CD14-positive monocyte (primary cell): Measurements from ENCODE around the gene LARP6. TPM values are rescaled to one million over a fixed set of nuclear protein-coding genes. Genes with fewer than 3 reads are reported as not detected.

Source experiments
- DNase-seq, 3 donors: peaks; one replicate each; pipeline ENCODE4 v3.0.0-alpha.2; 2011 to 2022
- H2AFZ ChIP-seq: 2 replicates; pipeline ENCODE4 v1.6.0; 2012; ENCODE audit warnings: mild to moderate bottlenecking, low read depth, low read length, inconsistent platforms; ENCODE audit not compliant: insufficient read depth, poor library complexity, severe bottlenecking
- H3K27ac ChIP-seq, 2 donors: 1 replicate in 1 of 2; 2 replicates in 1 of 2; pipeline ENCODE4 v1.5.1; 2012 to 2013; ENCODE audit warnings: low read length in 2 of 2, control low read depth in 1 of 2, inconsistent platforms in 1 of 2, low read depth in 1 of 2, mild to moderate bottlenecking in 1 of 2
- H3K27me3 ChIP-seq, 2 donors: one replicate each; pipeline versions ENCODE4 v1.6.0 to v1.6.1; 2011 to 2013; ENCODE audit warnings: low read length in 2 of 2; ENCODE audit not compliant: control insufficient read depth in 2 of 2, insufficient read depth in 2 of 2
- H3K36me3 ChIP-seq, 2 donors: replicated peaks in 1 of 2; 1 replicate in 1 of 2; 2 replicates in 1 of 2; pipeline versions ENCODE4 v1.5.1 to v1.6.1; 2012 to 2013; ENCODE audit warnings: low read length in 2 of 2, control low read depth in 1 of 2, inconsistent platforms in 1 of 2, mild to moderate bottlenecking in 1 of 2; ENCODE audit not compliant: insufficient read depth in 2 of 2, control insufficient read depth in 1 of 2
- H3K4me1 ChIP-seq, 2 donors: 1 replicate in 1 of 2; 2 replicates in 1 of 2; pipeline versions ENCODE4 v1.5.1 to v1.6.1; 2012 to 2013; ENCODE audit warnings: low read length in 2 of 2, control low read depth in 1 of 2, inconsistent platforms in 1 of 2, mild to moderate bottlenecking in 1 of 2, moderate library complexity in 1 of 2; ENCODE audit not compliant: insufficient read depth in 2 of 2, control insufficient read depth in 1 of 2
- H3K4me2 ChIP-seq: replicated peaks from 2 replicates; pipeline ENCODE3; 2012; ENCODE audit warnings: low read length, moderate library complexity, mild to moderate bottlenecking; ENCODE audit not compliant: poor library complexity, severe bottlenecking; ENCODE audit errors: extremely low read depth
- H3K4me3 ChIP-seq, 3 experiments: fragments of 200-600 bp in 1 of 3; sonication (generic) in 1 of 3; replicated peaks in 1 of 3; 1 replicate in 2 of 3; 2 replicates in 1 of 3; pipeline ENCODE4 v1.5.1; 2011 to 2013; ENCODE audit warnings: low read length in 3 of 3, mild to moderate bottlenecking in 3 of 3, control low read depth in 2 of 3, low read depth in 2 of 3, inconsistent platforms in 1 of 3, moderate library complexity in 1 of 3
- H3K79me2 ChIP-seq: 2 replicates; pipeline ENCODE4 v1.6.0; 2012; ENCODE audit warnings: mild to moderate bottlenecking, control low read depth, inconsistent platforms, low read length, moderate library complexity; ENCODE audit not compliant: insufficient read depth
- H3K9ac ChIP-seq: 2 replicates; pipeline ENCODE4 v1.6.0; 2017; ENCODE audit warnings: low read length, mild to moderate bottlenecking; ENCODE audit not compliant: insufficient read depth, poor library complexity, severe bottlenecking
- H3K9me3 ChIP-seq, 2 donors: replicated peaks in 1 of 2; 1 replicate in 1 of 2; 2 replicates in 1 of 2; pipeline versions ENCODE4 v1.5.1 to v1.6.1; 2012 to 2013; ENCODE audit warnings: low read length in 2 of 2, control low read depth in 1 of 2; ENCODE audit not compliant: control insufficient read depth in 1 of 2, insufficient read depth in 1 of 2
- H4K20me1 ChIP-seq: 2 replicates; pipeline ENCODE4 v1.6.0; 2012; ENCODE audit warnings: mild to moderate bottlenecking, low read length, control low read depth, moderate library complexity; ENCODE audit not compliant: insufficient read depth
- H3K27ac Mint-ChIP-seq, 7 donors: one replicate each; pipeline ENCODE4 v1.8.0; 2020; ENCODE audit warnings: mild to moderate bottlenecking in 7 of 7, mixed read lengths in 7 of 7, moderate library complexity in 6 of 7, inconsistent platforms in 2 of 7
- H3K27me3 Mint-ChIP-seq, 3 donors: one replicate each; pipeline ENCODE4 v1.8.0; 2021 to 2022; ENCODE audit warnings: low read depth in 3 of 3, mild to moderate bottlenecking in 3 of 3, mixed read lengths in 3 of 3, moderate library complexity in 3 of 3, inconsistent platforms in 1 of 3
- H3K36me3 Mint-ChIP-seq, 2 donors: one replicate each; pipeline ENCODE4 v1.8.0; 2020; ENCODE audit warnings: mixed read lengths in 2 of 2, inconsistent platforms in 1 of 2, mild to moderate bottlenecking in 1 of 2
- H3K4me1 Mint-ChIP-seq: one replicate; pipeline ENCODE4 v1.8.0; 2020; ENCODE audit warnings: mild to moderate bottlenecking, mixed read lengths
- H3K4me3 Mint-ChIP-seq, 2 donors: one replicate each; pipeline ENCODE4 v1.8.0; 2020; ENCODE audit warnings: mild to moderate bottlenecking in 2 of 2, mixed read lengths in 2 of 2, moderate library complexity in 1 of 2
- H3K9me3 Mint-ChIP-seq, 7 donors: one replicate each; pipeline ENCODE4 v1.8.0; 2020 to 2022; ENCODE audit warnings: mixed read lengths in 7 of 7, mild to moderate bottlenecking in 6 of 7, moderate library complexity in 6 of 7, inconsistent platforms in 2 of 7
- WGBS: methylation state at CpG from one replicate; pipeline ENCODE4 v1.1.5; 2013; ENCODE audit warnings: missing lambda C conversion rate; ENCODE audit not compliant: insufficient coverage; 5-methylcytosine and 5-hydroxymethylcytosine counted together
- intact Hi-C, 2 donors: fragments of 100-400 bp; cut with micrococcal nuclease; formaldehyde crosslinking; loops; one replicate each; pipeline versions ENCODE4 v1.15.0 to v1.15.1; 2023
- polyA plus RNA-seq, 3 donors: library from polyadenylated mRNA; depleted of rRNA in 1 of 3; unstranded in 2 of 3; stranded (reverse) in 1 of 3; fragments of 300-500 nt in 2 of 3; fragments of >200 nt in 1 of 3; fragmentation: Illumina TruSeq in 2 of 3; gene quantifications; 1 replicate in 2 of 3; 2 replicates in 1 of 3; pipeline ENCODE4 v1.2.3, GENCODE V29; 2012 to 2021
- TF ChIP-seq, protein P1 (sequence below): fragments of 200-600 bp; IDR thresholded peaks from one replicate; pipeline ENCODE4 v1.8.0; 2022; ENCODE audit warnings: antibody characterized with exemption, mild to moderate bottlenecking

The LARP6 gene
- polyA plus RNA-seq, 3 donors = not detected

DNA sequence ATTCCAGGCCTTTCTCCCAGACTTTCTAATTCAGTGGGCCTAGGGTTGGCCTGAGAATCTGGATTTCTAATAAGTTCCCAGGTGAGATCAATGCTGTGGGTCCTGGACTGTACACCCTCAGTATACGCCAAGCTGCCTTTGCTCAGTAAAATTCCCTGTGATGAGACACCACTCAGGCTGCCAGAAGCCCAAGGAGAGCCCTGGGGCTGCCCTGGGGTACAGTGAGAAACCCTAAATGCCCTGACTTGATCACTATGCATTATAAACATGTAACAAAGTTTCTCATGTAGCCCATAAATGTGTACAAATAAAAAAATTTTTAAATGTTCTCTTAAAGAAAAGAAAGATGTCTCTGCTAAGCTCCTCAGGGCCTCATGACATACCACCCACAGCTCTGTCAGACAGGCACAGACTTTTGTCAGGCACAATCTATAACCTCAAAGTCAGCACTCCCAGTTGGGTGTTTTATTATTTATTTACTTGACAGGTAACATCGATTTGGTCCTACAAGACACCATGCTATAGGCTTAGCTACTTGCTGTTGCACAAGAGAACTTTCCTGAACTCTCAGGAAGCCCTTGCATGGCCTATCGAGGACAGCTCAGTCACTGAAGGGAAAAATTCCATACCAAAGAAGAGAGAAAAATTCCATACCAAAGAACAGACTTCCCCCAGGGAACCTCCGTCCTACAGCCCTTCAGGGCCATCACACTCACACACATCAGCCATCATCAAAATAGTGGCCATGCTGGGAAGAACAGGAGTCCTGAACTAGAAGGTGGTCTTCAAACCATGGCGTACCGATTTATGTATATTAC, 22.7 kb downstream of the LARP6 start:
- Histone ChIP-seq H3K4me3 (no peak overlapping the region), H4K20me1 (no peaks in the 10 kb centered on the region), H3K27me3 (no peaks in the 10 kb centered on the region), H3K4me2 (no peak overlapping the region), H3K9me3 (no peaks in the 10 kb centered on the region), H3K79me2 (no peaks in the 10 kb centered on the region), H3K36me3 (no peaks in the 10 kb centered on the region), H3K4me1 (peaks cover 8 to 9% of the 10 kb centered on the region in 2 donors), H2AFZ (no peak overlapping the region), H3K9ac (no peak overlapping the region), H3K27ac (no peak overlapping the region)
- peak overlapping the region in 1 of 7 donors; percentile 28 for H3K27ac Mint-ChIP-seq
- DNase-seq = no peak
- intact Hi-C loops = no loop called here
- H3K36me3 Mint-ChIP-seq = no peaks in the 10 kb centered on the region
- 100% methylated on average over 1 of the region's 6 CpGs for WGBS
- TF ChIP-seq, protein P1, sequence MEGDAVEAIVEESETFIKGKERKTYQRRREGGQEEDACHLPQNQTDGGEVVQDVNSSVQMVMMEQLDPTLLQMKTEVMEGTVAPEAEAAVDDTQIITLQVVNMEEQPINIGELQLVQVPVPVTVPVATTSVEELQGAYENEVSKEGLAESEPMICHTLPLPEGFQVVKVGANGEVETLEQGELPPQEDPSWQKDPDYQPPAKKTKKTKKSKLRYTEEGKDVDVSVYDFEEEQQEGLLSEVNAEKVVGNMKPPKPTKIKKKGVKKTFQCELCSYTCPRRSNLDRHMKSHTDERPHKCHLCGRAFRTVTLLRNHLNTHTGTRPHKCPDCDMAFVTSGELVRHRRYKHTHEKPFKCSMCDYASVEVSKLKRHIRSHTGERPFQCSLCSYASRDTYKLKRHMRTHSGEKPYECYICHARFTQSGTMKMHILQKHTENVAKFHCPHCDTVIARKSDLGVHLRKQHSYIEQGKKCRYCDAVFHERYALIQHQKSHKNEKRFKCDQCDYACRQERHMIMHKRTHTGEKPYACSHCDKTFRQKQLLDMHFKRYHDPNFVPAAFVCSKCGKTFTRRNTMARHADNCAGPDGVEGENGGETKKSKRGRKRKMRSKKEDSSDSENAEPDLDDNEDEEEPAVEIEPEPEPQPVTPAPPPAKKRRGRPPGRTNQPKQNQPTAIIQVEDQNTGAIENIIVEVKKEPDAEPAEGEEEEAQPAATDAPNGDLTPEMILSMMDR = no peak
- peaks cover 8% of the 10 kb centered on the region for H3K4me1 Mint-ChIP-seq
- peaks cover 0 to 3% (median 0%) of the 10 kb centered on the region in 7 donors for H3K9me3 Mint-ChIP-seq
- H3K4me3 Mint-ChIP-seq = no peak overlapping the region
- peaks cover 0 to 4% (median 2%) of the 10 kb centered on the region in 3 donors for H3K27me3 Mint-ChIP-seq

GRCh38 chr15:70830615-70831014, 23.3 kb downstream of the LARP6 start:
- Mint-ChIP-seq H3K9me3 (peaks cover 0 to 3% (median 0%) of the 10 kb centered on the region in 7 donors), H3K36me3 (no peaks in the 10 kb centered on the region), H3K4me1 (peaks cover 14% of the 10 kb centered on the region), H3K27me3 (peaks cover 0 to 4% (median 3%) of the 10 kb centered on the region in 3 donors), H3K4me3 (no peak overlapping the region), H3K27ac (no peak overlapping the region)
- H3K79me2 ChIP-seq = no peaks in the 10 kb centered on the region
- no CpG with 5 or more reads among the region's 2 CpGs for WGBS
- H3K4me3 ChIP-seq = no peak overlapping the region
- no peaks in the 10 kb centered on the region for H3K36me3 ChIP-seq
- H3K4me2 ChIP-seq = no peak overlapping the region
- peaks cover 15% of the 10 kb centered on the region in 2 donors for H3K4me1 ChIP-seq
- H3K9me3 ChIP-seq = no peaks in the 10 kb centered on the region
- no peak overlapping the region for H3K9ac ChIP-seq
- H4K20me1 ChIP-seq = no peaks in the 10 kb centered on the region
- TF ChIP-seq, protein P1 = no peak
- intact Hi-C loops = no loop called here
- no peaks in the 10 kb centered on the region for H3K27me3 ChIP-seq
- no peak for DNase-seq
- H2AFZ ChIP-seq = no peak overlapping the region
- H3K27ac ChIP-seq = no peak overlapping the region
